ENCODE results near the gene RALGDS. TPM values are rescaled to one million over a fixed set of nuclear protein-coding genes. Genes with fewer than 3 reads are reported as not detected.

RALGDS gene
- total and polyA plus RNA-seq, 9 of the 15 experiments (the other 6 are each of a cell fraction or from before 2014, with no cell fraction given): 0.75 to 43.3 (median 27.1) TPM

DNA sequence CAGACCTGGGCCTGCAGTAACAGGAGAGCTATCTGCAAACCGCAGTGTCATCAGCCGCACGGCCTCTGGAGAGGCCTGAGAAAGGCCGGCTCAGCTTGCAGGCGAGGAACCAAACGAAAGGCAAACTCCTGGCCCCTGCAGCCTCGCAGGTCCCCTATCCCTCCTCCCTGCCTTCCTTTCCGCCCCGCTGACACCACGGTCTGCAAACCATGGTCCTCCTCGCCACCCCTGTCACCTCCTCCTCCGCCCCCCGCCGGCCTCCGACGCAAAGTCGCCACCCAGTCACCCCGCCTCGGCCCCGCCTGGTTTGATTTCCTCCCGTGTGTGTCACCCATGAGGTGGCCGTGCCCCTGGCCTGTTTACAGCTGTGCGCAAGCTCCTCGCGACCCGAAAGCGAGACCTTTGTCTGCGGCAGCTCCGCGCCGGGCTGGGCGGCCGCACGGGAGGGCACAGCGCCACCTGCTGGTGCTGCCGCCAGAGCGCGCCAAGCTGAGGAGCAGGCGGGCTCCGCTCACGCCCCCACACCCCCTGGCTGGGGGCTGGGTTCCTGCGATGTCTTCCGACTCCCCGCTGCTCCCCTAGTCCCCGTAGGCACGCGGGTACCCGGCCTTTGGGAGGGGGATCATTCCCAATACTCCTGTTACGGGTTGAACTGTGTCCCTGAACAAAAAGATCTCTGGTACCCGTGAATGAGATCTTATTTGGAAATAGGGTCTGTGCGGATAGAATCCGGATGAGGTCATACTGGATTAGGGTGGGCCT lies 23.3 kb upstream of the RALGDS start (continued):
- TF ChIP-seq, protein P1, sequence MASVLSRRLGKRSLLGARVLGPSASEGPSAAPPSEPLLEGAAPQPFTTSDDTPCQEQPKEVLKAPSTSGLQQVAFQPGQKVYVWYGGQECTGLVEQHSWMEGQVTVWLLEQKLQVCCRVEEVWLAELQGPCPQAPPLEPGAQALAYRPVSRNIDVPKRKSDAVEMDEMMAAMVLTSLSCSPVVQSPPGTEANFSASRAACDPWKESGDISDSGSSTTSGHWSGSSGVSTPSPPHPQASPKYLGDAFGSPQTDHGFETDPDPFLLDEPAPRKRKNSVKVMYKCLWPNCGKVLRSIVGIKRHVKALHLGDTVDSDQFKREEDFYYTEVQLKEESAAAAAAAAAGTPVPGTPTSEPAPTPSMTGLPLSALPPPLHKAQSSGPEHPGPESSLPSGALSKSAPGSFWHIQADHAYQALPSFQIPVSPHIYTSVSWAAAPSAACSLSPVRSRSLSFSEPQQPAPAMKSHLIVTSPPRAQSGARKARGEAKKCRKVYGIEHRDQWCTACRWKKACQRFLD (CRISPR knock-in tag; IDR thresholded peaks at IDR 0.05): 0 out of 2 replicates have a peak, but pooled peaks have one; percentile 34
- TF ChIP-seq NR2C2 (CRISPR knock-in tag; IDR thresholded peaks at IDR 0.05) (no peak; the same call in 1 of the 2 replicates), NR2C2 (tag; IDR thresholded peaks at IDR 0.05) (peak; percentile 71), ELF2 (CRISPR knock-in tag; IDR thresholded peaks at IDR 0.05) (peak; percentile 59), ZNF583 (CRISPR knock-in tag; IDR thresholded peaks at IDR 0.05) (peak; percentile 57; the same call in 1 of the 2 replicates), E2F3 (CRISPR knock-in tag; IDR thresholded peaks at IDR 0.05) (peak; percentile 81; the same call in 1 of the 2 replicates), ZNF274 (IDR thresholded peaks at IDR 0.05; ENCODE audit: borderline replicate concordance, low read depth, low read length) (no peak), CEBPG (CRISPR knock-in tag; IDR thresholded peaks at IDR 0.05) (peak; percentile 22; the same call in 1 of the 2 replicates), CEBPG (tag; conservative IDR thresholded peaks at IDR 0.05 in 1 of 2, IDR thresholded peaks at IDR 0.05 in 1 of 2) (0 out of 4 replicates have a peak, but pooled peaks of 1 of the 2 experiments have one; percentile 9), RNF2 (IDR thresholded peaks at IDR 0.05) (no peak; the same call in 1 of the 2 replicates), TOE1 (IDR thresholded peaks at IDR 0.05; ENCODE audit: borderline replicate concordance) (peak; percentile 76; the same call in 1 of the 2 replicates), TOE1 (CRISPR knock-in tag; IDR thresholded peaks at IDR 0.05; ENCODE audit: borderline replicate concordance, low read depth) (no peak), JUN (IDR thresholded peaks at IDR 0.05; ENCODE audit: borderline replicate concordance, low read depth, low read length) (no peak), JUN (CRISPR knock-in tag; IDR thresholded peaks at IDR 0.05; ENCODE audit: borderline replicate concordance) (no peak)
- TF ChIP-seq, protein P2, sequence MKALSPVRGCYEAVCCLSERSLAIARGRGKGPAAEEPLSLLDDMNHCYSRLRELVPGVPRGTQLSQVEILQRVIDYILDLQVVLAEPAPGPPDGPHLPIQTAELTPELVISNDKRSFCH (CRISPR knock-in tag; IDR thresholded peaks at IDR 0.05): no peak
- TF ChIP-seq, protein P2 (tag; IDR thresholded peaks at IDR 0.05): no peak
- TF ChIP-seq, protein P3, sequence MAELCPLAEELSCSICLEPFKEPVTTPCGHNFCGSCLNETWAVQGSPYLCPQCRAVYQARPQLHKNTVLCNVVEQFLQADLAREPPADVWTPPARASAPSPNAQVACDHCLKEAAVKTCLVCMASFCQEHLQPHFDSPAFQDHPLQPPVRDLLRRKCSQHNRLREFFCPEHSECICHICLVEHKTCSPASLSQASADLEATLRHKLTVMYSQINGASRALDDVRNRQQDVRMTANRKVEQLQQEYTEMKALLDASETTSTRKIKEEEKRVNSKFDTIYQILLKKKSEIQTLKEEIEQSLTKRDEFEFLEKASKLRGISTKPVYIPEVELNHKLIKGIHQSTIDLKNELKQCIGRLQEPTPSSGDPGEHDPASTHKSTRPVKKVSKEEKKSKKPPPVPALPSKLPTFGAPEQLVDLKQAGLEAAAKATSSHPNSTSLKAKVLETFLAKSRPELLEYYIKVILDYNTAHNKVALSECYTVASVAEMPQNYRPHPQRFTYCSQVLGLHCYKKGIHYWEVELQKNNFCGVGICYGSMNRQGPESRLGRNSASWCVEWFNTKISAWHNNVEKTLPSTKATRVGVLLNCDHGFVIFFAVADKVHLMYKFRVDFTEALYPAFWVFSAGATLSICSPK (IDR thresholded peaks at IDR 0.05; ENCODE audit: borderline replicate concordance): no peak
- TF ChIP-seq, protein P4, sequence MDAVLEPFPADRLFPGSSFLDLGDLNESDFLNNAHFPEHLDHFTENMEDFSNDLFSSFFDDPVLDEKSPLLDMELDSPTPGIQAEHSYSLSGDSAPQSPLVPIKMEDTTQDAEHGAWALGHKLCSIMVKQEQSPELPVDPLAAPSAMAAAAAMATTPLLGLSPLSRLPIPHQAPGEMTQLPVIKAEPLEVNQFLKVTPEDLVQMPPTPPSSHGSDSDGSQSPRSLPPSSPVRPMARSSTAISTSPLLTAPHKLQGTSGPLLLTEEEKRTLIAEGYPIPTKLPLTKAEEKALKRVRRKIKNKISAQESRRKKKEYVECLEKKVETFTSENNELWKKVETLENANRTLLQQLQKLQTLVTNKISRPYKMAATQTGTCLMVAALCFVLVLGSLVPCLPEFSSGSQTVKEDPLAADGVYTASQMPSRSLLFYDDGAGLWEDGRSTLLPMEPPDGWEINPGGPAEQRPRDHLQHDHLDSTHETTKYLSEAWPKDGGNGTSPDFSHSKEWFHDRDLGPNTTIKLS (IDR thresholded peaks at IDR 0.05; ENCODE audit: borderline replicate concordance, low read depth): no peak; the same call in 1 of the 2 replicates
- TF ChIP-seq, protein P5, sequence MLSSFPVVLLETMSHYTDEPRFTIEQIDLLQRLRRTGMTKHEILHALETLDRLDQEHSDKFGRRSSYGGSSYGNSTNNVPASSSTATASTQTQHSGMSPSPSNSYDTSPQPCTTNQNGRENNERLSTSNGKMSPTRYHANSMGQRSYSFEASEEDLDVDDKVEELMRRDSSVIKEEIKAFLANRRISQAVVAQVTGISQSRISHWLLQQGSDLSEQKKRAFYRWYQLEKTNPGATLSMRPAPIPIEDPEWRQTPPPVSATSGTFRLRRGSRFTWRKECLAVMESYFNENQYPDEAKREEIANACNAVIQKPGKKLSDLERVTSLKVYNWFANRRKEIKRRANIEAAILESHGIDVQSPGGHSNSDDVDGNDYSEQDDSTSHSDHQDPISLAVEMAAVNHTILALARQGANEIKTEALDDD (IDR thresholded peaks at IDR 0.05): no peak
- TF ChIP-seq, protein P6, sequence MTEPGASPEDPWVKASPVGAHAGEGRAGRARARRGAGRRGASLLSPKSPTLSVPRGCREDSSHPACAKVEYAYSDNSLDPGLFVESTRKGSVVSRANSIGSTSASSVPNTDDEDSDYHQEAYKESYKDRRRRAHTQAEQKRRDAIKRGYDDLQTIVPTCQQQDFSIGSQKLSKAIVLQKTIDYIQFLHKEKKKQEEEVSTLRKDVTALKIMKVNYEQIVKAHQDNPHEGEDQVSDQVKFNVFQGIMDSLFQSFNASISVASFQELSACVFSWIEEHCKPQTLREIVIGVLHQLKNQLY (CRISPR knock-in tag; conservative IDR thresholded peaks at IDR 0.05): no peak
